ENCODE results near the gene CT45A5. TPM values are rescaled to one million over a fixed set of nuclear protein-coding genes. Genes with fewer than 3 reads are reported as not detected.
"Not testable (repeated sequence)": the region's sequence is repeated elsewhere in the genome, so short reads cannot be mapped to it uniquely, and the experiment has no call there.

Gene CT45A5
- not detected for polyA plus RNA-seq (2013, experiment 1 of 4)
- polyA plus RNA-seq (2013, experiment 2 of 4) = not detected
- not detected for polyA plus RNA-seq (2013, experiment 3 of 4)
- not detected for polyA plus RNA-seq (2013, experiment 4 of 4)

DNA sequence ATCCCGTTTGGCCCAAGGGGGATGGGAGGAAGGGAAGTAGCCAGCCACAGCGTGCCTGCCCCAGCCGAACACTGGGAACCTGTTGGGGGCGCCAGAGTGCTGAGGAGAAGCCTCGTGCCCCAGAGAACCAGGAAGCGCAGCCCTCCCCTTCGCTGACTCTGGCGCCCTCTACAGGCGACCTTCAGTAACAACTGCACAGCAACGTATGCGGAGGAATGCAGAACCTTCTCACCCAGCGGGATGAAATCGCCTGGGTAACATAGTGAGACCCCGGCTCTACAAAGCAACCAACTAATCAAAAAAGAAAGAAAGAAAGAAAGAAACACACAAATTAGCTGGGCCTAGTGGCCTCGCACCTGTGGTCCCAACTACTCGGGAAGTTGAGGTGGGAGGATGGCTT is at the start of gene CT45A5:
Gene CT45A5 (minus strand): TSS at position 101 of the 400 bp plus-strand sequence. CDS start 3,774 bp downstream, outside the sequence.
- H3K36me3 ChIP-seq (ENCODE audit: control insufficient read depth, insufficient read depth, low read length); H3K27ac ChIP-seq (ENCODE audit: insufficient read depth, low read depth, low read length, poor library complexity, severe bottlenecking); H3K4me3 ChIP-seq (ENCODE audit: insufficient read depth, low read depth, low read length); H3K9me3 ChIP-seq (ENCODE audit: control insufficient read depth, low read length); H3K27me3 ChIP-seq (ENCODE audit: control insufficient read depth, insufficient read depth, low read length, poor library complexity, severe bottlenecking); H3K4me1 ChIP-seq (ENCODE audit: control insufficient read depth, insufficient read depth, low read length): not testable (repeated sequence)
- no CpG with 5 or more reads among the region's 16 CpGs for WGBS, 2 experiments

GRCh38 chrX:135819912-135820311 is 34.6 kb upstream of the CT45A5 start, which contains the start of gene CT45A2:
Gene CT45A2 (minus strand): TSS chrX:135820012. CDS start chrX:135816265, 3,747 bp downstream.
- WGBS, 2 experiments = no CpG with 5 or more reads among the region's 17 CpGs
- not testable (repeated sequence) for H3K9me3 ChIP-seq (ENCODE audit: control insufficient read depth, low read length); H3K4me1 ChIP-seq (ENCODE audit: control insufficient read depth, insufficient read depth, low read length); H3K36me3 ChIP-seq (ENCODE audit: control insufficient read depth, insufficient read depth, low read length); H3K27ac ChIP-seq (ENCODE audit: insufficient read depth, low read depth, low read length, poor library complexity, severe bottlenecking); H3K27me3 ChIP-seq (ENCODE audit: control insufficient read depth, insufficient read depth, low read length, poor library complexity, severe bottlenecking); H3K4me3 ChIP-seq (ENCODE audit: insufficient read depth, low read depth, low read length)

DNA sequence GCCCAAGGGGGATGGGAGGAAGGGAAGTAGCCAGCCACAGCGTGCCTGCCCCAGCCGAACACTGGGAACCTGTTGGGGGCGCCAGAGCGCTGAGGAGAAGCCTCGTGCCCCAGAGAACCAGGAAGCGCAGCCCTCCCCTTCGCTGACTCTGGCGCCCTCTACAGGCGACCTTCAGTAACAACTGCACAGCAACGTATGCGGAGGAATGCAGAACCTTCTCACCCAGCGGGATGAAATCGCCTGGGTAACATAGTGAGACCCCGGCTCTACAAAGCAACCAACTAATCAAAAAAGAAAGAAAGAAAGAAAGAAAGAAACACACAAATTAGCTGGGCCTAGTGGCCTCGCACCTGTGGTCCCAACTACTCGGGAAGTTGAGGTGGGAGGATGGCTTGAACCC is 17.4 kb upstream of the CT45A5 start, which contains the start of gene CT45A6:
Gene CT45A6 (minus strand): TSS at position 101 of the 400 bp plus-strand sequence. CDS start 3,794 bp downstream, outside the sequence.
- not testable (repeated sequence) for H3K4me1 ChIP-seq (ENCODE audit: control insufficient read depth, insufficient read depth, low read length); H3K27ac ChIP-seq (ENCODE audit: insufficient read depth, low read depth, low read length, poor library complexity, severe bottlenecking); H3K4me3 ChIP-seq (ENCODE audit: insufficient read depth, low read depth, low read length); H3K36me3 ChIP-seq (ENCODE audit: control insufficient read depth, insufficient read depth, low read length); H3K9me3 ChIP-seq (ENCODE audit: control insufficient read depth, low read length); H3K27me3 ChIP-seq (ENCODE audit: control insufficient read depth, insufficient read depth, low read length, poor library complexity, severe bottlenecking)
- WGBS, 2 experiments = no CpG with 5 or more reads among the region's 16 CpGs

DNA sequence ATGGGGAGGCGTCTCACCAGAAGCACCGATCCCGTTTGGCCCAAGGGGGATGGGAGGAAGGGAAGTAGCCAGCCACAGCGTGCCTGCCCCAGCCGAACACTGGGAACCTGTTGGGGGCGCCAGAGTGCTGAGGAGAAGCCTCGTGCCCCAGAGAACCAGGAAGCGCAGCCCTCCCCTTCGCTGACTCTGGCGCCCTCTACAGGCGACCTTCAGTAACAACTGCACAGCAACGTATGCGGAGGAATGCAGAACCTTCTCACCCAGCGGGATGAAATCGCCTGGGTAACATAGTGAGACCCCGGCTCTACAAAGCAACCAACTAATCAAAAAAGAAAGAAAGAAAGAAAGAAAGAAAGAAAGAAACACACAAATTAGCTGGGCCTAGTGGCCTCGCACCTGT is 17.2 kb downstream of the CT45A5 start, which contains the start of gene CT45A3:
Gene CT45A3 (minus strand): TSS at position 101 of the 400 bp plus-strand sequence. CDS start 3,747 bp downstream, outside the sequence.
- not testable (repeated sequence) for H3K9me3 ChIP-seq (ENCODE audit: control insufficient read depth, low read length); H3K27ac ChIP-seq (ENCODE audit: insufficient read depth, low read depth, low read length, poor library complexity, severe bottlenecking); H3K4me3 ChIP-seq (ENCODE audit: insufficient read depth, low read depth, low read length); H3K4me1 ChIP-seq (ENCODE audit: control insufficient read depth, insufficient read depth, low read length); H3K36me3 ChIP-seq (ENCODE audit: control insufficient read depth, insufficient read depth, low read length); H3K27me3 ChIP-seq (ENCODE audit: control insufficient read depth, insufficient read depth, low read length, poor library complexity, severe bottlenecking)
- no CpG with 5 or more reads among the region's 17 CpGs for WGBS, 2 experiments

- H3K4me3 ChIP-seq (ENCODE audit: insufficient read depth, low read depth, low read length); H3K9me3 ChIP-seq (ENCODE audit: control insufficient read depth, low read length); H3K36me3 ChIP-seq (ENCODE audit: control insufficient read depth, insufficient read depth, low read length); H3K27me3 ChIP-seq (ENCODE audit: control insufficient read depth, insufficient read depth, low read length, poor library complexity, severe bottlenecking); H3K27ac ChIP-seq (ENCODE audit: insufficient read depth, low read depth, low read length, poor library complexity, severe bottlenecking); H3K4me1 ChIP-seq (ENCODE audit: control insufficient read depth, insufficient read depth, low read length): not testable (repeated sequence)
- 100% methylated on average over 1 of the region's 4 CpGs; no CpG with 5 or more reads in 1 of the 2 experiments for WGBS, 2 experiments
These were observed 40.6 kb downstream of the CT45A5 start for GRCh38 chrX:135744739-135745138.

GRCh38 chrX:135741192-135741715 is 44.0 kb downstream of the CT45A5 start:
- Histone ChIP-seq H3K4me3 (ENCODE audit: insufficient read depth, low read depth, low read length) (no peak overlapping the region), H3K27me3 (ENCODE audit: control insufficient read depth, insufficient read depth, low read length, poor library complexity, severe bottlenecking) (no peaks in the 10 kb centered on the region), H3K36me3 (ENCODE audit: control insufficient read depth, insufficient read depth, low read length) (no peaks in the 10 kb centered on the region), H3K4me1 (ENCODE audit: control insufficient read depth, insufficient read depth, low read length) (no peaks in the 10 kb centered on the region), H3K27ac (ENCODE audit: insufficient read depth, low read depth, low read length, poor library complexity, severe bottlenecking) (no peak overlapping the region), H3K9me3 (ENCODE audit: control insufficient read depth, low read length) (no peaks in the 10 kb centered on the region)
- WGBS, 2 experiments = 95 to 96% methylated on average over 23 of the region's 23 CpGs

GRCh38 chrX:135740681-135741149 is 44.6 kb downstream of the CT45A5 start:
- Histone ChIP-seq H3K4me3 (ENCODE audit: insufficient read depth, low read depth, low read length) (no peak overlapping the region), H3K27me3 (ENCODE audit: control insufficient read depth, insufficient read depth, low read length, poor library complexity, severe bottlenecking) (no peaks in the 10 kb centered on the region), H3K4me1 (ENCODE audit: control insufficient read depth, insufficient read depth, low read length) (no peaks in the 10 kb centered on the region), H3K9me3 (ENCODE audit: control insufficient read depth, low read length) (no peaks in the 10 kb centered on the region), H3K36me3 (ENCODE audit: control insufficient read depth, insufficient read depth, low read length) (no peaks in the 10 kb centered on the region), H3K27ac (ENCODE audit: insufficient read depth, low read depth, low read length, poor library complexity, severe bottlenecking) (no peak overlapping the region)
- WGBS, 2 experiments = 58 to 60% methylated on average over 18 of the region's 18 CpGs

DNA sequence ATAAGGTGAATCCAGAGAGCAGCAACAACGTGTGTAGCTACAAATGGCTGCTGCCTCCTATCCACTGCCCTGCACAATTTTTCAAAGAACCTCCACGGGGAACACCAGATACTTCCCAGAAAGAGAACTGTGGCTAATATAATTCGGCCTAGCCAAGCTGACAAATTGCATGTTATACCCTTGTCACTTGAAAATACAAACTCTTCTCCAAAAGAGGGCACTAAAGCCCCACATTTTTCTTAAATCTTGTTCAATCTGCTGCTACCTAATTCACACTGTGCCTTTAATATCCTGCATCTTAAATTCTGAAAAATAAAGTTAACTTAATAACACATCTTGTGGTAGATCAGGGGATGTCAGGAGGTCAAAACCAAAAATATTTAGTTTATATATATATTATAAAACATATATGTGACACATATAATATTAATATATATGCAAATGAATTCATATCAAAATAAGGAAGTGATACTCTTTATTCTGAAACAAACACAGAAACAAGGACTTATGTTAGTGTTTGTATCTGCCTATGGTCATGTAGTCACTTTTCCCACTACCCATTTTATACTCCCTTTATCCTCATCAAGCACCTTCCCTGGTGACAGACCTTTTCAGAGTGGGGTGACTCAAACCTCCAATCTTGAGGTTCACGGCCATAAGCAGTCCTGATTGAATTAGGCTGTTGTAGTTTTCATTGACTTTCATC is 47.8 kb downstream of the CT45A5 start:
- no peaks in the 10 kb centered on the region for H3K27me3 ChIP-seq (ENCODE audit: control insufficient read depth, insufficient read depth, low read length, poor library complexity, severe bottlenecking)

GRCh38 chrX:135734666-135735065 is 50.6 kb downstream of the CT45A5 start:
- H3K27ac ChIP-seq (ENCODE audit: insufficient read depth, low read depth, low read length, poor library complexity, severe bottlenecking); H3K27me3 ChIP-seq (ENCODE audit: control insufficient read depth, insufficient read depth, low read length, poor library complexity, severe bottlenecking); H3K36me3 ChIP-seq (ENCODE audit: control insufficient read depth, insufficient read depth, low read length); H3K4me1 ChIP-seq (ENCODE audit: control insufficient read depth, insufficient read depth, low read length); H3K4me3 ChIP-seq (ENCODE audit: insufficient read depth, low read depth, low read length); H3K9me3 ChIP-seq (ENCODE audit: control insufficient read depth, low read length): not testable (repeated sequence)
- 85 to 95% methylated on average over 5 of the region's 5 CpGs for WGBS, 2 experiments

More for the DNA sequence above, 47.8 kb downstream of the CT45A5 start:
- 57 to 72% methylated on average over 3 to 4 of the region's 4 CpGs for WGBS, 2 experiments
- Histone ChIP-seq H3K9me3 (ENCODE audit: control insufficient read depth, low read length) (no peaks in the 10 kb centered on the region), H3K4me3 (ENCODE audit: insufficient read depth, low read depth, low read length) (no peak overlapping the region), H3K36me3 (ENCODE audit: control insufficient read depth, insufficient read depth, low read length) (no peaks in the 10 kb centered on the region), H3K27ac (ENCODE audit: insufficient read depth, low read depth, low read length, poor library complexity, severe bottlenecking) (no peak overlapping the region), H3K4me1 (ENCODE audit: control insufficient read depth, insufficient read depth, low read length) (no peaks in the 10 kb centered on the region)

All from ectodermal cell (in vitro differentiated cells).